Cardiac muscle cell (in vitro differentiated cells and primary cell): ENCODE results near the gene AFTPH. TPM values are rescaled to one million over a fixed set of nuclear protein-coding genes. Genes with fewer than 3 reads are reported as not detected.

Experiments used
- DNase-seq, 2 donors: peaks; one replicate each; pipeline versions ENCODE4 v3.0.0 to v3.0.0-alpha.2; 2010 to 2017; ENCODE audit warnings: low read depth in 1 of 2, low spot score in 1 of 2
- H3K27ac ChIP-seq: fragments of 200-600 bp; sonication (generic); 2 replicates; pipeline ENCODE4 v1.5.1; 2016
- H3K27me3 ChIP-seq: fragments of 200-600 bp; sonication (generic); 2 replicates; pipeline ENCODE4 v1.6.0; 2016; ENCODE audit warnings: control low read depth
- H3K36me3 ChIP-seq: fragments of 200-600 bp; sonication (generic); 2 replicates; pipeline ENCODE4 v1.5.1; 2016; ENCODE audit warnings: control low read depth
- H3K4me1 ChIP-seq: fragments of 200-600 bp; sonication (generic); 2 replicates; pipeline ENCODE4 v1.8.1; 2017; ENCODE audit warnings: low read depth, mild to moderate bottlenecking, mixed run types
- H3K4me3 ChIP-seq: fragments of 200-600 bp; sonication (generic); 2 replicates; pipeline ENCODE4 v1.5.1; 2016; ENCODE audit warnings: mild to moderate bottlenecking
- H3K9me3 ChIP-seq: fragments of 200-600 bp; sonication (generic); 2 replicates; pipeline ENCODE4 v1.5.1; 2017; ENCODE audit warnings: low read depth, mild to moderate bottlenecking, control low read depth
- CTCF ChIP-seq: IDR thresholded peaks from 2 replicates; pipeline ENCODE4 v1.5.1; 2012; ENCODE audit warnings: low read depth, mild to moderate bottlenecking, low read length
- polyA plus RNA-seq: library from polyadenylated mRNA; unstranded; fragments of >200 nt; fragmentation: Nextera tagmentation; extraction: Ambion mirVana; gene quantifications from 2 replicates; pipeline ENCODE4 v1.2.1, GENCODE V29; 2016
- total RNA-seq: library from RNA; depleted of rRNA; stranded (reverse); fragments of >200 nt; gene quantifications from 2 replicates; pipeline ENCODE4 v1.2.3, GENCODE V29; 2016

The AFTPH gene
- total and polyA plus RNA-seq, 2 experiments from 2014 or later, result 7.1 to 18.5 TPM

- H3K4me3 ChIP-seq, result no peak overlapping the region
- DNase-seq, result peak in 1 of 2 donors; percentile 44
- no peaks in the 10 kb centered on the region for H3K4me1 ChIP-seq
- no peak overlapping the region for H3K27ac ChIP-seq
- no peaks in the 10 kb centered on the region for H3K36me3 ChIP-seq
- TF ChIP-seq CTCF, result no peak
- H3K9me3 ChIP-seq, result no peaks in the 10 kb centered on the region
- peaks cover 9% of the 10 kb centered on the region for H3K27me3 ChIP-seq
Measured at GRCh38 chr2:64491426-64491825, 32.7 kb upstream of the AFTPH start.

- H3K4me1 ChIP-seq, result no peaks in the 10 kb centered on the region
- H3K9me3 ChIP-seq, result no peaks in the 10 kb centered on the region
- DNase-seq, result no peak
- TF ChIP-seq CTCF, result no peak
- H3K27me3 ChIP-seq, result peaks cover 9% of the 10 kb centered on the region
- H3K36me3 ChIP-seq, result no peaks in the 10 kb centered on the region
- H3K27ac ChIP-seq, result no peak overlapping the region
- no peak overlapping the region for H3K4me3 ChIP-seq
Measured at GRCh38 chr2:64492272-64492671, 31.9 kb upstream of the AFTPH start.

GRCh38 chr2:64492821-64493220 lies 31.3 kb upstream of the AFTPH start:
- Histone ChIP-seq H3K9me3 (no peaks in the 10 kb centered on the region), H3K4me3 (no peak overlapping the region), H3K27me3 (peaks cover 9% of the 10 kb centered on the region), H3K36me3 (no peaks in the 10 kb centered on the region), H3K4me1 (no peaks in the 10 kb centered on the region), H3K27ac (no peak overlapping the region)
- no peak for DNase-seq
- TF ChIP-seq CTCF, result no peak

- no peak for DNase-seq
- Histone ChIP-seq H3K27me3 (peaks cover 9% of the 10 kb centered on the region), H3K27ac (no peak overlapping the region), H3K4me3 (no peak overlapping the region), H3K4me1 (no peaks in the 10 kb centered on the region), H3K36me3 (no peaks in the 10 kb centered on the region), H3K9me3 (no peaks in the 10 kb centered on the region)
- TF ChIP-seq CTCF, result no peak
Measured at GRCh38 chr2:64493788-64494187, 30.3 kb upstream of the AFTPH start.

- H3K4me1 ChIP-seq, result peaks cover 3% of the 10 kb centered on the region
- DNase-seq, result no peak
- H3K4me3 ChIP-seq, result no peak overlapping the region
- no peaks in the 10 kb centered on the region for H3K36me3 ChIP-seq
- no peaks in the 10 kb centered on the region for H3K27me3 ChIP-seq
- no peak for TF ChIP-seq CTCF
- H3K9me3 ChIP-seq, result no peaks in the 10 kb centered on the region
- no peak overlapping the region for H3K27ac ChIP-seq
Measured at GRCh38 chr2:64498438-64498837, 25.7 kb upstream of the AFTPH start.

GRCh38 chr2:64500549-64500948 lies 23.6 kb upstream of the AFTPH start:
- DNase-seq, result no peak
- H3K27me3 ChIP-seq, result no peaks in the 10 kb centered on the region
- H3K36me3 ChIP-seq, result no peaks in the 10 kb centered on the region
- H3K4me1 ChIP-seq, result peaks cover 3% of the 10 kb centered on the region
- H3K4me3 ChIP-seq, result no peak overlapping the region
- no peak overlapping the region for H3K27ac ChIP-seq
- H3K9me3 ChIP-seq, result no peaks in the 10 kb centered on the region
- no peak for TF ChIP-seq CTCF
